ENCODE data around the gene BRICD5.

GRCh38 chr16:2166263-2167067, 44.2 kb downstream of the BRICD5 start:
- TF ChIP-seq CTCF (conservative IDR thresholded peaks at IDR 0.05; ENCODE audit: low read depth, low read length) (no peak), POLR2A (IDR thresholded peaks at IDR 0.05; ENCODE audit: low read depth, low read length) (no peak), USF2 (IDR thresholded peaks at IDR 0.05; ENCODE audit: low read depth, low read length) (no peak), RCOR1 (IDR thresholded peaks at IDR 0.05; ENCODE audit: insufficient replicate concordance, low read length) (no peak), BHLHE40 (IDR thresholded peaks at IDR 0.05; ENCODE audit: low read depth, low read length) (no peak), RAD21 (IDR thresholded peaks at IDR 0.05; ENCODE audit: low read length) (no peak), MAFK (IDR thresholded peaks at IDR 0.05; ENCODE audit: low read depth, low read length) (no peak), MXI1 (IDR thresholded peaks at IDR 0.05; ENCODE audit: borderline replicate concordance, low read depth, low read length) (no peak), ELK1 (IDR thresholded peaks at IDR 0.05; ENCODE audit: borderline replicate concordance, low read depth, low read length) (no peak), CEBPB (IDR thresholded peaks at IDR 0.05; ENCODE audit: low read depth, low read length) (no peak), NFE2L2 (IDR thresholded peaks at IDR 0.05; ENCODE audit: low read depth, low read length) (no peak), RFX5 (IDR thresholded peaks at IDR 0.05; ENCODE audit: low read depth, low read length) (no peak)

Data from IMR-90 (cell line).